Loucy (cell line): ENCODE data around the gene TTC21A.

Source experiments
- EZH2phosphoT487 ChIP-seq: fragments of 200-600 bp; IDR thresholded peaks from 2 replicates; pipeline ENCODE4 v1.6.1; 2018; ENCODE audit warnings: antibody characterized with exemption, mild to moderate bottlenecking, moderate library complexity, borderline replicate concordance
- TF ChIP-seq, protein P1 (sequence below): fragments of 200-600 bp; sonication (generic); conservative IDR thresholded peaks from 2 replicates; pipeline ENCODE4 v1.5.1; 2014; ENCODE audit warnings: mild to moderate bottlenecking, antibody characterized with exemption, low read length

DNA sequence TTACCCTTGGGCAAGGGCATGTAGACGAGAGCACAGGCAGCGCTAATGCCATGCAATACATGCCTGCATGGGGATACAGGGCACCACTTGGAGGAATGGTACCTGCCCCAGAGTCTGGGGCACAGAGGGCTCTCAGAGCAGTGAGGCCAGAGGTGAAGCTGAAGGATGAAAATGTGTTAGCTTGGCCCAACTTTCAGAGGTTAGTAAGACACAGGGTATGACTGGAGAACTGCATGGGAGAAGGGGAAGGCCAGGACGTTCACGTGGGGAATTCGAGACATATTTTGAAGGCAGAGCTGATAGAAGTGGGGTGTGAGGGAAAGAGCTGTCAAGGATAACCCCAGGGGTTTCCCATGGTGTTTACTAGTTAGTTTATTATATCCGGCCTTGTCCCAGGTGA, 26.3 kb downstream of the TTC21A start:
- TF ChIP-seq, protein P1, sequence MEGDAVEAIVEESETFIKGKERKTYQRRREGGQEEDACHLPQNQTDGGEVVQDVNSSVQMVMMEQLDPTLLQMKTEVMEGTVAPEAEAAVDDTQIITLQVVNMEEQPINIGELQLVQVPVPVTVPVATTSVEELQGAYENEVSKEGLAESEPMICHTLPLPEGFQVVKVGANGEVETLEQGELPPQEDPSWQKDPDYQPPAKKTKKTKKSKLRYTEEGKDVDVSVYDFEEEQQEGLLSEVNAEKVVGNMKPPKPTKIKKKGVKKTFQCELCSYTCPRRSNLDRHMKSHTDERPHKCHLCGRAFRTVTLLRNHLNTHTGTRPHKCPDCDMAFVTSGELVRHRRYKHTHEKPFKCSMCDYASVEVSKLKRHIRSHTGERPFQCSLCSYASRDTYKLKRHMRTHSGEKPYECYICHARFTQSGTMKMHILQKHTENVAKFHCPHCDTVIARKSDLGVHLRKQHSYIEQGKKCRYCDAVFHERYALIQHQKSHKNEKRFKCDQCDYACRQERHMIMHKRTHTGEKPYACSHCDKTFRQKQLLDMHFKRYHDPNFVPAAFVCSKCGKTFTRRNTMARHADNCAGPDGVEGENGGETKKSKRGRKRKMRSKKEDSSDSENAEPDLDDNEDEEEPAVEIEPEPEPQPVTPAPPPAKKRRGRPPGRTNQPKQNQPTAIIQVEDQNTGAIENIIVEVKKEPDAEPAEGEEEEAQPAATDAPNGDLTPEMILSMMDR = no peak
- no peak for TF ChIP-seq EZH2phosphoT487
